ENCODE data around the gene HMG20B.

HMG20B gene

DNA sequence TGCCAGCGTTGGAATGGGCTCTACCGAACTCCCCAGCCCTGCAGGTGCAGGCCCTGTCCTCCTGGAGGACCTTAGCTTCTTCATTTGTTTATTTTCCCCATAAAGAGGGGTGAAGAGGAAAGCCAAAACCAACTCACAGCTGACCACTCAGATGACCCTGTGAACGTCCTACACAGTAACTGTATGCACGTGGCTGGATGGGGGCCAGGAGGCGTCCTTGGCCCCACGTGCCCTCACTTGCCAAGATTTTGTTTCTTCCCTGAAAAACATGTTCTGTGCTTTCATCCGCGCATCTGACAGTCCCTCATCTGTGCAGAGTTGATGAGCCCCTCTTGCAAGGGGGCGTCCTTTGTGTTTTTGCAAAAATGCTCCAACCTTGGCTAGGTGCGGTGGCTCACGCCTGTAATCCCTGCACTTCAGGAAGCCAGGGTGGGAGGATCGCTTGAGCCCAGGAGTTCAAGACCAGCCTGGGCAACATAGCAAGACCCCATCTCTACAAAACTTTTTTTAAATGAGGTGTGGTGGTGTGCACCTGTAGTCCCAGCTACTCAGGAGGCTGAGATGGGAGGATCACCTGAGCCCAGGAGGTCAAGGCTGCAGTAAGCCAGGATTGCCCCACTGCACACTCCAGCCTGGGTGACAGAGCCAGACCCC lies 39.1 kb upstream of the HMG20B start:
- Mint-ChIP-seq H3K36me3 (ENCODE audit: low read depth) (peaks cover 59% of the 10 kb centered on the region), H3K4me1 (ENCODE audit: low read depth) (no peaks in the 10 kb centered on the region), H3K4me3 (no peak overlapping the region), H3K27me3 (no peaks in the 10 kb centered on the region), H3K9me3 (no peaks in the 10 kb centered on the region), H3K27ac (peak overlapping the region; percentile 37)
- DNase-seq = no peak

DNA sequence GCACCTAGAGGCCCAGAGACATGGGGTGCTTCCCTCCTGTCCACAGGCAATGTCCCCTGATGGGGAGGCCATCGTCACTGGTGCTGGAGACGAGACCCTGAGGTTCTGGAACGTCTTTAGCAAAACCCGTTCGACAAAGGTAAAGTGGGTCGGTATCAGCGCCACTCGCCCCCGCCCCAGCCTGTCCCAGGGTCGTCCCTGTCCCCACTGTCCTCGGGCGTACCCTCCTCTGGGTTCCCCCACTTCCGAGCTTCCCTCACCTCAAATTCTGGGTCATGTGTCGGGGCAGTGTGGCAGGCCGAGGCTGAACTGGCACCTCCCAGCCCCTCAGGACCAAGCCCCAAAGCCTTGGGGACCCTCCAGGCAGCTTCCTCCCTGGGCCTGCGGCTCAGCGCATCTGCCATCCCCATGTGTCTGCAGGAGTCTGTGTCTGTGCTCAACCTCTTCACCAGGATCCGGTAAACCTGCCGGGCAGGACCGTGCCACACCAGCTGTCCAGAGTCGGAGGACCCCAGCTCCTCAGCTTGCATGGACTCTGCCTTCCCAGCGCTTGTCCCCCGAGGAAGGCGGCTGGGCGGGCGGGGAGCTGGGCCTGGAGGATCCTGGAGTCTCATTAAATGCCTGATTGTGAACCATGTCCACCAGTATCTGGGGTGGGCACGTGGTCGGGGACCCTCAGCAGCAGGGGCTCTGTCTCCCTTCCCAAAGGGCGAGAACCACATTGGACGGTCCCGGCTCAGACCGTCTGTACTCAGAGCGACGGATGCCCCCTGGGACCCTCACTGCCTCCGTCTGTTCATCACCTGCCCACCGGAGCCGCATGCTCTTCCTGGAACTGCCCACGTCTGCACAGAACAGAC lies 38.1 kb upstream of the HMG20B start:
- H3K9me3 Mint-ChIP-seq = peaks cover under 1% of the 10 kb centered on the region
- H3K4me1 Mint-ChIP-seq (ENCODE audit: low read depth) = no peaks in the 10 kb centered on the region
- DNase-seq = no peak
- no peak overlapping the region for H3K4me3 Mint-ChIP-seq
- peaks cover 66% of the 10 kb centered on the region for H3K36me3 Mint-ChIP-seq (ENCODE audit: low read depth)
- H3K27me3 Mint-ChIP-seq = no peaks in the 10 kb centered on the region
- H3K27ac Mint-ChIP-seq = peak overlapping the region; percentile 68

DNA sequence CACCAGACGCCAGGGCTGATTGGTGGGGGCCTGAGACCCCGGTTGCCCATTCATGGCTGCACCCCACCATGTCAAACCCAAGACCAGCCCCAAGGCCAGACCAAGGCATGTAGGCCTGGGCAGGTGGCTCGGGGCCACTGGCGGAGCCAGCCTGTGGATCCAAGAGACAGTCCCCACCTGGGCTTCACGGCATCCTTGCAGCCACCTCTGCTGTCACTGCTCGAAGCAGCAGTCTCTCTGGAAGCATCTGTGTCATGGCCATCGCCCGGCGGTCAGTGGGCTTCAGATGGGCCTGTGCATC lies 37.6 kb upstream of the HMG20B start:
- Mint-ChIP-seq H3K4me1 (ENCODE audit: low read depth) (no peaks in the 10 kb centered on the region), H3K27ac (peak overlapping the region; percentile 68), H3K36me3 (ENCODE audit: low read depth) (peaks cover 70% of the 10 kb centered on the region), H3K27me3 (no peaks in the 10 kb centered on the region), H3K9me3 (peaks cover 2% of the 10 kb centered on the region), H3K4me3 (no peak overlapping the region)
- DNase-seq = no peak

DNA sequence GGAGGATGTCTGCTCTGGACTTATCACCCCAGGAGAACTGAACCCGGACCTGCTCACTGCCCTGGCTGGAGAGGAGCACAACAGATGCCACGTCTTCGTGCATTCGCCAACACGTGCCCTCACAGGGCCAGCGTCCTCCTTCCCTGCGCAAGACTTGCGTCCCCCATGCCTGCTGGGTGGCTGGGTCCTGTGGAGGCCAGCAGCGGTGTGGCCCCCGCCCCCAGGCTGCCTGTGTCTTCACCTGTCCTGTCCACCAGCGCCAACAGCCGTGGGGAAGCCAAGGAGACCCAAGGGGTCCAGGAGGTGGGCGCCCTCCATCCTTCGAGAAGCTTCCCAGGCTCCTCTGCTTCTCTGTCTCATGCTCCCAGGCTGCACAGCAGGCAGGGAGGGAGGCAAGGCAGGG lies 37.2 kb upstream of the HMG20B start:
- H3K4me3 Mint-ChIP-seq = no peak overlapping the region
- H3K9me3 Mint-ChIP-seq = peaks cover 2% of the 10 kb centered on the region
- H3K4me1 Mint-ChIP-seq (ENCODE audit: low read depth) = no peaks in the 10 kb centered on the region
- H3K36me3 Mint-ChIP-seq (ENCODE audit: low read depth) = peaks cover 70% of the 10 kb centered on the region
- no peaks in the 10 kb centered on the region for H3K27me3 Mint-ChIP-seq
- H3K27ac Mint-ChIP-seq = no peak overlapping the region
- no peak for DNase-seq

DNA sequence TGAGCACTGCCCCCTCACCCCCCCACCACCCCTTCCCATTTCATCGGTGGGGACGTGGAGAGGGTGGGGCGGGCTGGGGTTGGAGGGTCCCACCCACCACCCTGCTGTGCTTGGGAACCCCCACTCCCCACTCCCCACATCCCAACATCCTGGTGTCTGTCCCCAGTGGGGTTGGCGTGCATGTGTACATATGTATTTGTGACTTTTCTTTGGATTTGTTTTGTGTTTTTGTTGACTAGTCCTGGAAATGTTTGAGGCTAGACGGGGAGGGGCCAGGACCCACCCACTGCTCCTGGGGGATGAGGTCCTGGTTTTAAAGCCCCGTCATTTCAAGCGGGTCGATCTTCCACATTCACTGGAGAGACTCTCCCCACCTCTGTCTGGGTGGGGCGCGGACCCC lies 36.8 kb upstream of the HMG20B start:
- H3K4me3 Mint-ChIP-seq = no peak overlapping the region
- DNase-seq = no peak
- H3K36me3 Mint-ChIP-seq (ENCODE audit: low read depth) = peaks cover 70% of the 10 kb centered on the region
- no peaks in the 10 kb centered on the region for H3K27me3 Mint-ChIP-seq
- H3K27ac Mint-ChIP-seq = peak overlapping the region; percentile 81
- H3K4me1 Mint-ChIP-seq (ENCODE audit: low read depth) = no peaks in the 10 kb centered on the region
- H3K9me3 Mint-ChIP-seq = peaks cover 2% of the 10 kb centered on the region

DNA sequence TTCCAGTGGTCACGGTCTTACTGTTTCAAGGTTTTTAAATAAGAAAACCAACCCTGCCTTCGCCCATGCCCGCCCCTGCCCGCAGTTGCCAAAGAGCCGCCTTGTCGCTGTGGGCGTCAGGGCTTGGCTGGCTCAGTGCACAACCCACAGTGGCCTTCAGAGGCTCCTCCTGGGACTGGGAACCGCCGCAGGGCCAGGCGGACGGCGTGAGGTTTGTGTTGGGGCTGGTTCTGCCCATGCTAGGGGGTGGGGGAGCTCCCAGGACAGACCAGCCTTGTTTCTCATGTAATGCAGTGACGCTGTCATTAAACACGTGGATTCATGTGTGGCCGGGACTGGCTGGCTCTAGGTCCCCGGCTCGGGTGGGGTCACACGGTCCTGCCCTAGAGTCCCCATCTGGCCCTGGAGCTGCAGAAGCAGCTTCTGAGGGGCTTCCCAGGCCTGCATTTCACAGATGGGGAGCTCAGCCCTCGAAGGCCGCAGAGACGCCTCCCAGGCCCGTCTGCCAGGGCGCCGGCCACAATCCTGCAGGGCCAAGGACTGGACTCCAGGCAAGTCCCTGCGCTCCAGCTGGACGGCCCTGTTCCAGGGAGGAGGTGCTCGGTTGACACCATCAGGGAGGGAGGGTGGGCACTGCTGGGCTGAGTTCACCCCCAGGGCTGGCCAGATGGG lies 36.2 kb upstream of the HMG20B start:
- peaks cover 2% of the 10 kb centered on the region for H3K9me3 Mint-ChIP-seq
- peaks cover 64% of the 10 kb centered on the region for H3K36me3 Mint-ChIP-seq (ENCODE audit: low read depth)
- DNase-seq = no peak
- no peaks in the 10 kb centered on the region for H3K27me3 Mint-ChIP-seq
- peak overlapping the region; percentile 81 for H3K27ac Mint-ChIP-seq
- no peak overlapping the region for H3K4me3 Mint-ChIP-seq
- H3K4me1 Mint-ChIP-seq (ENCODE audit: low read depth) = no peaks in the 10 kb centered on the region

DNA sequence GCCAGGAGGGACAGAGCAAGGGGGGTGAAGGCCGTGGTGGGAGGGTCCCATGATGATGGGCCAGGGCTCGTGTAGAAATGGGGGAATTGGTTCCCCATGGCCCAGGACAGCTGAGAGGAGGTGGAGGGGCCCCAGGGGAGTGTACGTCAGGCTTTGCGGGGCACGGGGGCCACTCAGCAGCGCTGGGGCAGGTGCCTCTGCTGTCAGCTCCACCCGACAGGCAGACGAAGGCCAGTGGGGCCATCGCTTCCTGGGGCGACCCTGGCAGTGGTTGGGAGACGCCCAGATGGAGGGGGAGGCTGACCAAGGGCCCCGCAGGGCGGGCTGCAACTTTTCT lies 35.7 kb upstream of the HMG20B start:
- Mint-ChIP-seq H3K4me1 (ENCODE audit: low read depth) (no peaks in the 10 kb centered on the region), H3K27ac (peak overlapping the region; percentile 76), H3K4me3 (no peak overlapping the region), H3K27me3 (no peaks in the 10 kb centered on the region), H3K9me3 (peaks cover 2% of the 10 kb centered on the region), H3K36me3 (ENCODE audit: low read depth) (peaks cover 66% of the 10 kb centered on the region)
- no peak for DNase-seq

DNA sequence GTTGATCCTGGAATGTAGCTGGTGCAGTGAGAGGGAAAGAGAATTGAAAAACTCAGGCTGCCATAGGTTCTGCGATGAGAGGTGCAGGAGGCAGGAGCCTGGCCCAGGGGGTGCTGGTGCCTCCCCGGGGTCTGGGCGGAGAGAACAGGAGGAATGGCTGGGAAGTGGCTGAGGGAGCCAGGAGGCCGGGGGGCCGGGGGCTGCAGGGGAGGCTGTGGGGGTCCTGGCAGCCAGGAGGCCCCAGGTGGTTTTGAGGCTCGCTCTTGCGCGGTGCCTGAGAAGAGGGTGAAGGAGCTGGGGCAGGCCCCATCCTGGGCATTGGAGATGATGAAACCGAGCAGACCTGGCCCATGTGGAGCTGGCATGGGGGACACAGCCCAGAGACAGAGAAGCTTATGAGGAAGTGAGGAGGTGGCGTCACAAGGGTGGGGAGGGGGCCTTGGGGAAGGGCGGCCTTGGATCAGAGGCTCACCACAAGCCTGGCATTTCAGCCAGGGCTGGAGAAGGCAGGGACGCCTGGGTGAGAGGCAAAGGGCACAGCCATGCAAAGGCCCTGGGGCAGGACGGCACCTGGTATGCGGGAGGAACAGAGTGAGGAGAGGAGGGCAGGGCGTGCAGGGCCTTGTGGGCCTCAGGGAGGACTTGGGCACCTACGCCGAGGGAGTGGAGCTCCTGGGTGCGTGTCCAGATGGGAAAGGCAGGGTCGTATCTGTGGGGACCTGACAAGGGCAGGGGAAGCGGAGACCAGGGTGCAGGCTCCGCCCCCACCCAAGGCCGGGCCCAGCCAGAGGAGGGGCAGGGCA lies 35.1 kb upstream of the HMG20B start:
- no peak overlapping the region for H3K4me3 Mint-ChIP-seq
- H3K27ac Mint-ChIP-seq = peak overlapping the region; percentile 76
- no peak for DNase-seq
- H3K36me3 Mint-ChIP-seq (ENCODE audit: low read depth) = peaks cover 61% of the 10 kb centered on the region
- H3K9me3 Mint-ChIP-seq = peaks cover 2% of the 10 kb centered on the region
- H3K4me1 Mint-ChIP-seq (ENCODE audit: low read depth) = no peaks in the 10 kb centered on the region
- H3K27me3 Mint-ChIP-seq = no peaks in the 10 kb centered on the region

DNA sequence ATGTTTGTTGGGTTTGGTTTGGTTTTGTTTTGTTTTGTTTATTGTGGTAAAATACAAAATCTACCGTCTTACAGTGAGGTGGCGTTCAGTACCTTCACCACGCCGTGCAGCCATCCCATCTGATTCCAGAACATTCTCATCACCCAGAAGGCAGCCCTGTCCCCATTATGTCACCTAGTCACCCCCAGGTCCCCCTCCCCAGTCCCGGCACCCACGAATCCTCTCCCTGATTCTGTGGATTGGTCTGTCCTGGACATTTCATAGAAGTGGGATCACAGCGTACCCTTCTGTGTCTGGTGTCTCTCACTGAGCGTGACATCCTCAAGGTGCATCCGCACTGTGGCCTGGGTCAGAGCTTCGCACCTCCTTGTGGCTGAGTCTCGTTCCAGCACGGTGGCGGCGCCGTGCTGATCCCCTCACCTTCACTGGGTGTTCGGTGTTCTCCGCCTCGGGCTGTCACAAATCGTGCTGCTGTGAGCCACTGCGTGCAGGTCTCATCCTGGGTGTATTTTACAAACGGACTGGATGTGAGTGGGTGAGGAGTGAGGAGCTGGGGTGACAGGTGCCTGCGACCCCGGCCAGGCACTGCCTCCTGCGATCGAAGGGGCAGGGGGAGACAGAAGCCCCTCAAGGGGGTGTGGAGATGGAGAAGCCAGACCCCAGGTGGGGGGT lies 34.4 kb upstream of the HMG20B start:
- Mint-ChIP-seq H3K27ac (peak overlapping the region; percentile 57), H3K9me3 (peaks cover 2% of the 10 kb centered on the region), H3K27me3 (no peaks in the 10 kb centered on the region), H3K36me3 (ENCODE audit: low read depth) (peaks cover 56% of the 10 kb centered on the region), H3K4me1 (ENCODE audit: low read depth) (no peaks in the 10 kb centered on the region), H3K4me3 (no peak overlapping the region)
- DNase-seq = no peak

DNA sequence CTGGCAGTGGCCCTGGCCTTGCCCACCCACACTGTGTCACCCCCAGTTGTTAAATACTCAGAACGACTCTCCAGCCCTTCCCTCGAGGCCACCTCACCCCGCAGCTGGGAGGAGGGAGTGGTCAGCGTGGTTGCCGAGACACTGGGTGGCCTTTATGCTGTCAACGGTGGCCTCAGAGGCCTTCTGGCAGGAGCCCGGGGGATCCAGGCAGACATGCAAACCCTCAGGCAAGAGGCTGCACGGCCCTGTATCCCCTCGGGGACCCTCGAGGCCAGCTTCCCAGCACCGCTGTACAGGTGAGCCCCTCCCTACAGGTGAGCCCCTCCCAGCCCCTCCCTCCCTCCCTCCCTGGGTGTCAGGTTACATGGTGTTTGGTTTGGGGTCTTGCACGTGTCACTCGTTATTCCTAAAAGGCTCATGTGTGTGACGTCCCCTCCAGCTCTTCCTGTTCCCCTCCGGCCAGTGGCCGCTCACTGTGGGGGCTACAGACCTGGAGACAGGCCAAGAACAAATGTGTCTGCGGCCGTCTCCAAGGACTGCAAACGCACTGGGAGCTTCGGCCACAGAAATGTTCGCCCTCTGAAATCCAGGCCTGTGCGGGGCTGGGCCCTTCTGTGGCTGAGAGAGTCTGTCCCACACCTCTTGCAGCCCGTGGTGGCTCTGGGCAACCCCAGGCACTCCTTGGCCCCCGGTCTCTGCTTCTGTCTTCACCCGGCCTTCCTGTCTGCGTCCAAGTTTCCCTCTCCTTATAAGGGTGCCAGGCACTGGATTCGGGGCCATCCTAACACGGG lies 33.6 kb upstream of the HMG20B start, which contains the start of gene TEKTIP1:
TEKTIP1 (plus strand) TSS at position 210 of the 791 bp plus-strand sequence; CDS start at position 214, 4 bp downstream.
- Mint-ChIP-seq H3K36me3 (ENCODE audit: low read depth) (peaks cover 55% of the 10 kb centered on the region), H3K9me3 (peaks cover 2% of the 10 kb centered on the region), H3K4me1 (ENCODE audit: low read depth) (no peaks in the 10 kb centered on the region), H3K27me3 (no peaks in the 10 kb centered on the region), H3K4me3 (no peak within 1 kb of the TSS), H3K27ac (peak within 1 kb of the TSS; percentile 76)
- DNase-seq = no peak

DNA sequence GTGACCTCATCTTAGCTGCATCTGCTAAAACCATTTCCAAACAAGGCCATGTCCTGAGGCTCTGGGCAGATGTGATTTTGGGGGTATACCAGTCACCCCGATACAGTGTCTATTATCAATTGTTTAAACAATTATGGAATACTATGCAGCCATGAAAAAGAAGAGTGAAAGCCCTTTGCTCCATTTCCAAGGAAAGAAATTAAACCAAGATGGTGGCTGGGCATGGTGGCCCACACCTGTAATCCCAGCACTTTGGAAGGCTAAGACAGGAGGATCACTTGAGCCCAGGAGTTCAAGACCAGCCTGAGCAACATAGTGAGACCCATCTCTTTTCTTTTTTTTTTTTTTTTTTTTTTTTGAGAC lies 33.0 kb upstream of the HMG20B start:
- H3K27ac Mint-ChIP-seq = peak overlapping the region; percentile 63
- no peaks in the 10 kb centered on the region for H3K4me1 Mint-ChIP-seq (ENCODE audit: low read depth)
- H3K9me3 Mint-ChIP-seq = peaks cover 2% of the 10 kb centered on the region
- DNase-seq = no peak
- H3K27me3 Mint-ChIP-seq = no peaks in the 10 kb centered on the region
- H3K36me3 Mint-ChIP-seq (ENCODE audit: low read depth) = peaks cover 49% of the 10 kb centered on the region
- H3K4me3 Mint-ChIP-seq = no peak overlapping the region

DNA sequence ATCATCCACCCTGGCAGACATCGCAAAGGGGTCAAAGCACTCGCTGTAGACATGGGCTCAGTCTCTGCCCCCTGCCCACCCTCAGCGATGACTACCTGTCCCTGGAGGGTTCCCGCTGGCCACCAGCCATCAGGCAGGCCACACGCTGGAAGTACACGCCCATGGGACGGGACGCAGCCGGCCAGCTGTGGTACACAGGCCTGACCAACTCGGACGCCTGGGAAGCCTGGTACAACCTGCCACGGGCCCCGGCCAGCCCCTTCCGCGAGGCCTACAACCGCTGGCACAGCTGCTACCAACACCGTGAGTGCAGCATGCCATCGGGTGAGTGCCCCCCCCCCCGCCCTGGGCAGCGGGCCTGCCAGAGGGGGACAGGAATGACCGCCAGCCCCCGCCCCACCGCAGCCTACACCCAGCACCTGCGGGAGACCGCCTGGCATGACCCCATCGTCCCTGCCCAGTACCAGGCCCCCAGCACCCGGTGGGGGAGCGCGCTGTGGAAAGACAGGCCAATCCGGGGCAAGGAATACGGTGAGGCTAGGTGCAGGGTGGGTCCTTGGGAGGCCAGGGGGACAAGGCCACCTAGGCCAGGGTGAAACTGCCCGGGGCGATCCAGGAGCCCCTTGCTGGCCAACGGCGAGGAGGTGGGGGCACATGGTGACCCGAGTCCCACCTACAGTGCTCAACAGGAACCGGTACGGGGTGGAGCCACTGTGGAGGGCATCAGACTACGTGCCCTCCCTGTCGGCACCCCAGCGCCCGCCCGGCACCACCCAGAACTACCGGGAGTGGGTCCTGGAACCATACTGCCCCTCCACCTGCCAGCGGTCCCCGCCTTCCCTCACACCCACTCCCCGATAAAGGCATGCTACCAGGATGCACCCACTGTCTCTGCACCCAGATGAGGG lies 29.3 kb upstream of the HMG20B start:
- no peak for DNase-seq
- no peaks in the 10 kb centered on the region for H3K27me3 Mint-ChIP-seq
- H3K36me3 Mint-ChIP-seq (ENCODE audit: low read depth) = peaks cover 52% of the 10 kb centered on the region
- no peak overlapping the region for H3K27ac Mint-ChIP-seq
- H3K9me3 Mint-ChIP-seq = peaks cover 2% of the 10 kb centered on the region
- H3K4me3 Mint-ChIP-seq = no peak overlapping the region
- H3K4me1 Mint-ChIP-seq (ENCODE audit: low read depth) = peaks cover 9% of the 10 kb centered on the region

DNA sequence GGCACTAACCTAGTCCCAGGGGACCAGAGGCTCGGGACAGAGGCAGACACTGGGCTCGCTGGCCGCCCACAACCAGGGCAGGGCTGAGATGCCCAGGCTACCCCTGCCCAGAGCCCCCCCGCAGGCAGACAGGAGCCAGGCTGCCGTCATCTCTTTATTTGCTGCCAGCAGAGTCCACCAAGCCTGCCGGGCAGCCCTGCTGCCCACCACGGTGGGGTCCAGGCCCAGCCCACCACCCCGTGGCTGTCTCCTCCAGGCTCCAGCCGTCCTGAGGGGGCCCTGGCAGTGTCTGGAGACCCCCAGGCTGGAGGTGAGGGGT lies 28.7 kb upstream of the HMG20B start:
- Mint-ChIP-seq H3K4me3 (no peak overlapping the region), H3K27me3 (no peaks in the 10 kb centered on the region), H3K9me3 (peaks cover 2% of the 10 kb centered on the region), H3K27ac (no peak overlapping the region), H3K36me3 (ENCODE audit: low read depth) (peaks cover 53% of the 10 kb centered on the region), H3K4me1 (ENCODE audit: low read depth) (peaks cover 9% of the 10 kb centered on the region)
- no peak for DNase-seq
